ENCODE data around the gene KIF21B.

- TF ChIP-seq GATA2 (IDR thresholded peaks at IDR 0.05; ENCODE audit: low read depth, low read length) (no peak), GATA3 (IDR thresholded peaks at IDR 0.05; ENCODE audit: low read depth, low read length) (no peak)
Measured at GRCh38 chr1:201016211-201016651, 7.3 kb downstream of the KIF21B start.

Measured in SH-SY5Y (cell line).